H7 (cell line): ENCODE measurements around the gene TASL. TPM values are rescaled to one million over a fixed set of nuclear protein-coding genes. Genes with fewer than 3 reads are reported as not detected.
"Not testable (repeated sequence)": the region's sequence is repeated elsewhere in the genome, so short reads cannot be mapped to it uniquely, and the experiment has no call there.

ENCODE experiments used
- DNase-seq: peaks from one replicate; pipeline ENCODE4 v3.0.0; 2012
- H3K27me3 ChIP-seq: 2 replicates; pipeline ENCODE4 v1.6.0; 2011; ENCODE audit warnings: mild to moderate bottlenecking, low read length; ENCODE audit not compliant: control insufficient read depth, insufficient read depth
- H3K36me3 ChIP-seq: replicated peaks from 2 replicates; pipeline ENCODE4 v1.5.1; 2011; ENCODE audit warnings: low read length; ENCODE audit not compliant: control insufficient read depth, insufficient read depth
- H3K4me3 ChIP-seq: 2 replicates; pipeline ENCODE4 v1.5.1; 2011; ENCODE audit warnings: low read depth, mild to moderate bottlenecking, control low read depth, low read length, moderate library complexity; ENCODE audit not compliant: insufficient read depth
- total RNA-seq: library from RNA; depleted of rRNA; stranded (reverse); fragments of >200 nt; shearing (Covaris generic); gene quantifications from 2 replicates; pipeline ENCODE4 v1.2.3, GENCODE V29; 2014; rRNA removed

Gene TASL
- not detected in 2 replicates for total RNA-seq

- no peak for DNase-seq
- no peaks in the 10 kb centered on the region for H3K27me3 ChIP-seq
- no peak within 1 kb of the TSS for H3K4me3 ChIP-seq
- H3K36me3 ChIP-seq = no peaks in the 10 kb centered on the region
Measured at GRCh38 chrX:30577362-30577991, at the start of gene TASL. TASL (minus strand) TSS chrX:30577766; CDS start chrX:30560355, 17,411 bp downstream.

- Histone ChIP-seq H3K36me3 (no peaks in the 10 kb centered on the region), H3K27me3 (no peaks in the 10 kb centered on the region), H3K4me3 (no peak overlapping the region)
- no peak for DNase-seq
Measured at GRCh38 chrX:30626402-30626801, 48.8 kb upstream of the TASL start.

GRCh38 chrX:30622361-30622760 is 44.8 kb upstream of the TASL start:
- no peaks in the 10 kb centered on the region for H3K36me3 ChIP-seq
- no peak for DNase-seq
- H3K4me3 ChIP-seq = no peak overlapping the region
- H3K27me3 ChIP-seq = no peaks in the 10 kb centered on the region

GRCh38 chrX:30620980-30621618 is 43.5 kb upstream of the TASL start:
- DNase-seq = no peak
- Histone ChIP-seq H3K36me3 (no peaks in the 10 kb centered on the region), H3K4me3 (no peak overlapping the region)

GRCh38 chrX:30620125-30620524 is 42.6 kb upstream of the TASL start:
- H3K27me3 ChIP-seq = no peaks in the 10 kb centered on the region
- DNase-seq = no peak

More at GRCh38 chrX:30620980-30621618, 43.5 kb upstream of the TASL start:
- H3K27me3 ChIP-seq = no peaks in the 10 kb centered on the region

GRCh38 chrX:30618160-30618765 is 40.7 kb upstream of the TASL start:
- Histone ChIP-seq H3K27me3 (no peaks in the 10 kb centered on the region), H3K4me3 (no peak overlapping the region), H3K36me3 (no peaks in the 10 kb centered on the region)
- peak; percentile 74 for DNase-seq

More at GRCh38 chrX:30620125-30620524, 42.6 kb upstream of the TASL start:
- no peak overlapping the region for H3K4me3 ChIP-seq
- no peaks in the 10 kb centered on the region for H3K36me3 ChIP-seq

- Histone ChIP-seq H3K36me3 (no peaks in the 10 kb centered on the region), H3K27me3 (no peaks in the 10 kb centered on the region), H3K4me3 (no peak overlapping the region)
- no peak for DNase-seq
Measured at GRCh38 chrX:30615229-30615628, 37.7 kb upstream of the TASL start.

GRCh38 chrX:30613721-30614120 is 36.2 kb upstream of the TASL start:
- no peaks in the 10 kb centered on the region for H3K27me3 ChIP-seq
- H3K36me3 ChIP-seq = no peaks in the 10 kb centered on the region
- DNase-seq = no peak
- H3K4me3 ChIP-seq = no peak overlapping the region

- no peak for DNase-seq
- Histone ChIP-seq H3K36me3 (no peaks in the 10 kb centered on the region), H3K27me3 (no peaks in the 10 kb centered on the region), H3K4me3 (no peak overlapping the region)
Measured at GRCh38 chrX:30612250-30612655, 34.7 kb upstream of the TASL start.

GRCh38 chrX:30610026-30610425 is 32.5 kb upstream of the TASL start:
- Histone ChIP-seq H3K27me3 (no peaks in the 10 kb centered on the region), H3K4me3 (no peak overlapping the region), H3K36me3 (no peaks in the 10 kb centered on the region)
- DNase-seq = no peak

- no peak overlapping the region for H3K4me3 ChIP-seq
- no peaks in the 10 kb centered on the region for H3K36me3 ChIP-seq
- no peak for DNase-seq
- H3K27me3 ChIP-seq = no peaks in the 10 kb centered on the region
Measured at GRCh38 chrX:30607155-30607554, 29.6 kb upstream of the TASL start.

- H3K36me3 ChIP-seq, H3K4me3 ChIP-seq, H3K27me3 ChIP-seq, DNase-seq: not testable (repeated sequence)
Measured at GRCh38 chrX:30600269-30601176, 23.0 kb upstream of the TASL start.

- H3K36me3 ChIP-seq = no peaks in the 10 kb centered on the region
- DNase-seq = no peak
- no peak overlapping the region for H3K4me3 ChIP-seq
- H3K27me3 ChIP-seq = no peaks in the 10 kb centered on the region
Measured at GRCh38 chrX:30597216-30598012, 19.8 kb upstream of the TASL start.
